Upper lobe of left lung (tissue), 6 donors: ENCODE measurements around the gene SLC38A11. TPM values are rescaled to one million over a fixed set of nuclear protein-coding genes. Genes with fewer than 3 reads are reported as not detected.
A peak's percentile ranks its signal among the peaks of the same experiment; 100 is the strongest.

ENCODE experiments used
- ATAC-seq, 2 donors: fragments of 200-7000 bp; cut with Tn5 transposase; one replicate each; pipeline ENCODE4 v1.9.1; 2022; ENCODE audit warnings: mild to moderate bottlenecking in 2 of 2, moderate library complexity in 2 of 2; ENCODE audit not compliant: low FRiP score in 2 of 2
- DNase-seq, 2 donors: peaks; one replicate each; pipeline ENCODE4 v3.0.0-alpha.2; 2019 to 2020
- H3K27ac ChIP-seq, 4 donors: fragments of 200-600 bp; sonication (generic); one replicate each; pipeline ENCODE4 v1.5.1; 2016 to 2019
- H3K27me3 ChIP-seq, 4 donors: fragments of 200-600 bp; sonication (generic); one replicate each; pipeline ENCODE4 v1.5.1; 2017 to 2019
- H3K36me3 ChIP-seq, 4 donors: fragments of 200-600 bp; sonication (generic); one replicate each; pipeline ENCODE4 v1.5.1; 2016 to 2019
- H3K4me1 ChIP-seq, 4 donors: fragments of 200-600 bp; sonication (generic); one replicate each; pipeline ENCODE4 v1.5.1; 2018 to 2019
- H3K4me3 ChIP-seq, 4 donors: fragments of 200-600 bp; sonication (generic); one replicate each; pipeline ENCODE4 v1.5.1; 2017 to 2019; ENCODE audit warnings: mild to moderate bottlenecking in 2 of 4, moderate library complexity in 1 of 4
- H3K9me3 ChIP-seq, 4 donors: fragments of 200-600 bp; sonication (generic); one replicate each; pipeline ENCODE4 v1.5.1; 2018 to 2019
- CTCF ChIP-seq, 6 experiments: fragments of 450-650 bp in 4 of 6; fragments of 200-600 bp in 2 of 6; sonication (generic) in 2 of 6; IDR thresholded peaks; one replicate each; pipeline ENCODE4 v1.5.1; 2016 to 2019; ENCODE audit warnings: antibody characterized with exemption in 6 of 6
- EP300 ChIP-seq, 4 donors: sonication (generic); formaldehyde crosslinking; IDR thresholded peaks; one replicate each; pipeline ENCODE4 v1.5.1; 2017; ENCODE audit warnings: antibody characterized with exemption in 4 of 4, control low read depth in 2 of 4
- POLR2A ChIP-seq, 4 donors: fragments of 450-650 bp; IDR thresholded peaks; one replicate each; pipeline ENCODE4 v1.5.1; 2016 to 2017; ENCODE audit warnings: antibody characterized with exemption in 4 of 4, mild to moderate bottlenecking in 2 of 4
- POLR2AphosphoS5 ChIP-seq, 2 donors: sonication (generic); formaldehyde crosslinking; IDR thresholded peaks; one replicate each; pipeline ENCODE4 v1.5.1; 2017; ENCODE audit warnings: antibody characterized with exemption in 2 of 2
- WGBS, 2 donors: methylation state at CpG; one replicate each; pipeline ENCODE4 v1.1.5; 2017 to 2018; 5-methylcytosine and 5-hydroxymethylcytosine counted together
- total RNA-seq, 6 donors: library from RNA; depleted of rRNA in 4 of 6; stranded (reverse); fragments of >200 nt in 4 of 6; gene quantifications; one replicate each; pipeline versions ENCODE4 v1.1.0 to v1.2.1, GENCODE V29; 2016 to 2021
- donor health status: DM: no; HTN: no; CAD: no; lungs with moderate emphysema.
- donor health status: DM: no; HTN: yes; CAD: no; lungs with severe emphysema.

The SLC38A11 gene
- total RNA-seq, 6 donors from 2014 or later: 0.17 to 0.40 (median 0.30) TPM; not detected in 2

- TF ChIP-seq EP300 (IDR thresholded peaks at IDR 0.05) (no peak), POLR2AphosphoS5 (IDR thresholded peaks at IDR 0.05) (no peak), CTCF (IDR thresholded peaks at IDR 0.05) (no peak), POLR2A (IDR thresholded peaks at IDR 0.05) (no peak)
- DNase-seq: no peak
Observed at GRCh38 chr2:164932377-164932776, 22.9 kb downstream of the SLC38A11 start.

GRCh38 chr2:164928101-164928673 lies 27.1 kb downstream of the SLC38A11 start:
- Histone ChIP-seq H3K4me3 (no peak overlapping the region), H3K9me3 (no peaks in the 10 kb centered on the region), H3K4me1 (no peaks in the 10 kb centered on the region), H3K36me3 (no peaks in the 10 kb centered on the region), H3K27ac (no peak overlapping the region), H3K27me3 (no peaks in the 10 kb centered on the region)
- DNase-seq: no peak
- no peak for ATAC-seq
- TF ChIP-seq POLR2A (IDR thresholded peaks at IDR 0.05): no peak
- no peak for TF ChIP-seq CTCF (IDR thresholded peaks at IDR 0.05)
- TF ChIP-seq POLR2AphosphoS5 (IDR thresholded peaks at IDR 0.05): no peak
- no peak for TF ChIP-seq EP300 (IDR thresholded peaks at IDR 0.05)

More at GRCh38 chr2:164932377-164932776, 22.9 kb downstream of the SLC38A11 start:
- Histone ChIP-seq H3K27ac (no peak overlapping the region), H3K27me3 (no peaks in the 10 kb centered on the region), H3K36me3 (no peaks in the 10 kb centered on the region), H3K9me3 (no peaks in the 10 kb centered on the region), H3K4me3 (no peak overlapping the region), H3K4me1 (no peaks in the 10 kb centered on the region)
- ATAC-seq: no peak
- 91% methylated on average over 2 of the region's 2 CpGs for WGBS, 2 donors

GRCh38 chr2:164922134-164922533 lies 33.2 kb downstream of the SLC38A11 start:
- no peak overlapping the region for H3K27ac ChIP-seq
- no peaks in the 10 kb centered on the region for H3K4me1 ChIP-seq
- no peaks in the 10 kb centered on the region for H3K27me3 ChIP-seq
- DNase-seq (no peak), ATAC-seq (no peak)
- H3K4me3 ChIP-seq: no peak overlapping the region
- no peaks in the 10 kb centered on the region for H3K36me3 ChIP-seq
- 47 to 67% methylated on average over 3 of the region's 3 CpGs for WGBS, 2 donors
- no peaks in the 10 kb centered on the region for H3K9me3 ChIP-seq
- TF ChIP-seq POLR2AphosphoS5 (IDR thresholded peaks at IDR 0.05) (no peak), POLR2A (IDR thresholded peaks at IDR 0.05) (no peak), CTCF (IDR thresholded peaks at IDR 0.05) (no peak), EP300 (IDR thresholded peaks at IDR 0.05) (no peak)

- peak in 1 of 2 donors; percentile 93 for ATAC-seq
- WGBS, 2 donors: 63 to 72% methylated on average over 4 of the region's 4 CpGs
- H3K4me1 ChIP-seq: no peaks in the 10 kb centered on the region
- DNase-seq: no peak
- no peaks in the 10 kb centered on the region for H3K36me3 ChIP-seq
- H3K27me3 ChIP-seq: no peaks in the 10 kb centered on the region
- H3K9me3 ChIP-seq: no peaks in the 10 kb centered on the region
- no peak overlapping the region for H3K4me3 ChIP-seq
- H3K27ac ChIP-seq: no peak overlapping the region
- TF ChIP-seq EP300 (IDR thresholded peaks at IDR 0.05) (no peak), POLR2A (IDR thresholded peaks at IDR 0.05) (no peak), POLR2AphosphoS5 (IDR thresholded peaks at IDR 0.05) (no peak)
Observed at GRCh38 chr2:164920430-164920829, 34.9 kb downstream of the SLC38A11 start.

- no peak for DNase-seq
- 40 to 45% methylated on average over 3 of the region's 3 CpGs for WGBS, 2 donors
Observed at GRCh38 chr2:164917296-164917903, 37.9 kb downstream of the SLC38A11 start.

More at GRCh38 chr2:164917296-164917903, 37.9 kb downstream of the SLC38A11 start:
- no peaks in the 10 kb centered on the region for H3K36me3 ChIP-seq
- peak in 4 of 6 experiments; percentile 12 to 60 (median 42) for TF ChIP-seq CTCF (IDR thresholded peaks at IDR 0.05)
- no peak for TF ChIP-seq POLR2AphosphoS5 (IDR thresholded peaks at IDR 0.05)
- no peak overlapping the region for H3K27ac ChIP-seq
- H3K9me3 ChIP-seq: no peaks in the 10 kb centered on the region
- no peaks in the 10 kb centered on the region for H3K27me3 ChIP-seq
- H3K4me3 ChIP-seq: no peak overlapping the region
- peaks cover 3 to 14% (median 7%) of the 10 kb centered on the region in 4 donors for H3K4me1 ChIP-seq
- peak in 1 of 2 donors; percentile 63 for ATAC-seq
